HCT116 (cell line): ENCODE results near the gene CAVIN1.

ENCODE experiments used
- CEBPB ChIP-seq: IDR thresholded peaks from 2 replicates; pipeline ENCODE4 v1.6.1; 2012; ENCODE audit warnings: low read depth
- EZH2 ChIP-seq: fragments of 200-600 bp; sonication (generic); IDR thresholded peaks from 2 replicates; pipeline ENCODE4 v1.6.1; 2017; ENCODE audit warnings: antibody characterized with exemption, mixed run types
- REST ChIP-seq: IDR thresholded peaks from 2 replicates; pipeline ENCODE4 v1.6.1; 2012; ENCODE audit warnings: low read depth

DNA sequence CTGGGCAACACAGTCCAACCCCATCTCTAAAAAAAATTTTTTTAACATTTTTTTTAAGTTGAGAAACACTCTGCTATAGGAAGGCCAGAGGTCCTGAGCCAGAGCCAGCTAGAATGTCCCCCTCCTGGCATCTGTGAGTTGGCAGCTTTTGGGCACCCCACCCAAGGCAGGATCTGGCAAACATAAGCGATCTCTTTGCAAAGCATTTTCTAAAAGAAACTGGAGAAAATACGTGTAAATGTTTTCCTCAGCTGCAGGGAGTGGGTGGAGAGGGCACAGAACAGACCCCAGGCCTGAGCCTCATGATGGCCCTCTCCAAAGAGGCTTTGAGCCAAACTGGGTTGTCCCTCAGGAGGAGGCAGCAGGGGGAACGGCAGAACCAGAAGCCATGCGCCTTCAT lies 11.7 kb downstream of the CAVIN1 start:
- TF ChIP-seq REST, result no peak
- no peak for TF ChIP-seq EZH2
- no peak for TF ChIP-seq CEBPB
